Mucosa of descending colon (tissue), 3 donors: ENCODE measurements around the gene DNM3. TPM values are rescaled to one million over a fixed set of nuclear protein-coding genes. Genes with fewer than 3 reads are reported as not detected.

Source experiments
- ATAC-seq: fragments of 200-7000 bp; cut with Tn5 transposase; one replicate; pipeline ENCODE4 v1.9.1; 2020; ENCODE audit warnings: mild to moderate bottlenecking, moderate library complexity
- DNase-seq, 3 donors: peaks; one replicate each; pipeline ENCODE4 v3.0.0-alpha.2; 2020
- H3K36me3 ChIP-seq: fragments of 200-600 bp; one replicate; pipeline ENCODE4 v1.8.0; 2021; ENCODE audit warnings: low read depth, mild to moderate bottlenecking
- H3K4me1 ChIP-seq: fragments of 200-600 bp; one replicate; pipeline ENCODE4 v1.8.0; 2021; ENCODE audit warnings: low read depth, mild to moderate bottlenecking
- H3K4me3 ChIP-seq: fragments of 200-600 bp; one replicate; pipeline ENCODE4 v1.8.0; 2021; ENCODE audit warnings: mild to moderate bottlenecking
- H3K9me3 ChIP-seq: fragments of 200-600 bp; one replicate; pipeline ENCODE4 v1.8.0; 2021; ENCODE audit warnings: mild to moderate bottlenecking
- CTCF ChIP-seq: fragments of 200-600 bp; IDR thresholded peaks from one replicate; pipeline ENCODE4 v1.8.0; 2022; ENCODE audit warnings: antibody characterized with exemption, mild to moderate bottlenecking
- intact Hi-C, 2 donors: fragments of 100-400 bp; cut with DNase I in 1 of 2; cut with micrococcal nuclease in 1 of 2; formaldehyde crosslinking; loops; one replicate each; pipeline versions ENCODE4 v1.11.0 to v1.11.1; 2022; cut with DNase I, micrococcal nuclease
- total RNA-seq, 3 donors: library from RNA; stranded (reverse); fragmentation: NEBNext Ultra II Directional in 2 of 3; extraction: Animal tissue kit (Norgen Biotek cat#: 25700) in 2 of 3; gene quantifications; one replicate each; pipeline versions ENCODE4 v1.2.1 to v1.2.4, GENCODE V29; 2021 to 2023
- donor health status: DM: no; HTN: no; CAD: no; lungs with moderate emphysema.
- donor health status: DM: no; HTN: no; CAD: no.
- donor health status: DM: no; HTN: yes; CAD: no.

DNM3 gene
- total RNA-seq, 3 donors from 2014 or later = 1.4 to 6.4 (median 2.1) TPM

- no peak for DNase-seq
- intact Hi-C loops = no loop called here
- no peak for ATAC-seq
- H3K9me3 ChIP-seq = no peaks in the 10 kb centered on the region
- H3K36me3 ChIP-seq = no peaks in the 10 kb centered on the region
- H3K4me3 ChIP-seq = no peak overlapping the region
- no peaks in the 10 kb centered on the region for H3K4me1 ChIP-seq
- TF ChIP-seq CTCF = no peak
Observed at GRCh38 chr1:171869097-171869496, 27.8 kb downstream of the DNM3 start.

DNA sequence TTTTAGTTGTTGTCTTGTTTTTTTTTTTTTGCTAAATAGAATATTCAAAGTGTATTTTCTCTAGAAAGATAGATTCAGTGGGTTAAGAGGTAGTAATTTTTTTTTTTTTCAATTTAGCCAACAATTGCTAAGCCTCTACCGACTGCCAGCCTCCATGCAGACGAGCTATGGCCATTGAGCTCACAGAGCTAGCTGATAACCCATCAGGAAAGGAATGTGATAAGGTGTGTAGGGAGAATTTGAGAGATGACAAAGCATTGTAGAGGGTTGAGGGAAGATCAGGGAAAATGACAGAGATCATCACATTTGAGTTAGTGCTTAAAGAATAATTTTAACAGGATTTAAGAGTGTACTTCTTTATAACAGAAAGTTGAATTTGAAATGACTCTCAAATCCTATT, 30.6 kb downstream of the DNM3 start:
- no peaks in the 10 kb centered on the region for H3K36me3 ChIP-seq
- ATAC-seq = no peak
- H3K9me3 ChIP-seq = no peaks in the 10 kb centered on the region
- TF ChIP-seq CTCF = no peak
- no peaks in the 10 kb centered on the region for H3K4me1 ChIP-seq
- no peak overlapping the region for H3K4me3 ChIP-seq
- intact Hi-C loops = no loop called here
- no peak for DNase-seq

DNA sequence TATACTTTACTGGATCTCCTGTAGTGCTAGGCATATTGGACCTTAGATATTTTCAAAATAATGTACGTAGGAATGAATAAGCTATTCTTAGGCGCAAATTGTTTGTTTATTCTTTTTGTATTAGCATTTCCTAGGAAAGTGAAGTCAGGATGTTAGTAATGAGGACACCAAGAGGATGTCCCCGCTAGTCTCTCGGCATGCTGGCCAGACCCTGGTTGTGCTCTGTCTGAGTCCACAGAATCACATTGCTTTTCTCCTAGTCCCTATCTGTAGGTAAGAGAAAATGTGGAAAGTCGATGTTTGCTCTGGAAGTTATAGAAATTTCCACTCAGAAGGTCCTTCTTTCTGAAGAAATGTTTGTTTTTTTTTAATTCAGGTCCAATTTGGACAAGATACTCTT, 31.1 kb downstream of the DNM3 start:
- H3K9me3 ChIP-seq = no peaks in the 10 kb centered on the region
- no peaks in the 10 kb centered on the region for H3K36me3 ChIP-seq
- ATAC-seq (no peak), DNase-seq (no peak)
- TF ChIP-seq CTCF = no peak
- no peak overlapping the region for H3K4me3 ChIP-seq
- intact Hi-C loops = no loop called here
- no peaks in the 10 kb centered on the region for H3K4me1 ChIP-seq

DNA sequence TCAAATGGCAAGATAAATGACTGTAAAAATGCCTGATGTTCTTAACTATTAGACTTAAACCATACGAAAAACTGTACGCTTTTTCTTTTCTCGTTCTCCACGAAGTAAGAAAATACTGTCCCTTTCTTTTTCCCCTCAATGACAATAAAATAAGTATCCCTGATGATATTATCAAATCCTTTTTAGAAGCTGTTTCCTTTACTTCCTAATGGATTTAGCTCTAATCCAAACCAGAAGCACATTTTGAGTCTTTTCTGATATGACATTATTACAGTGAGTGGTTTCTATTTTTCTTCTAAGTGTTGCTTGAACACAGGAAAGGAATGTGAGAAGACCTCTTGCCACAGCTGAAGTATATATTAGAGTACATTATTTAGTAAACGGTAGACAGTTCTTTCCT, 32.4 kb downstream of the DNM3 start:
- intact Hi-C loops = no loop called here
- no peaks in the 10 kb centered on the region for H3K9me3 ChIP-seq
- TF ChIP-seq CTCF = no peak

DNA sequence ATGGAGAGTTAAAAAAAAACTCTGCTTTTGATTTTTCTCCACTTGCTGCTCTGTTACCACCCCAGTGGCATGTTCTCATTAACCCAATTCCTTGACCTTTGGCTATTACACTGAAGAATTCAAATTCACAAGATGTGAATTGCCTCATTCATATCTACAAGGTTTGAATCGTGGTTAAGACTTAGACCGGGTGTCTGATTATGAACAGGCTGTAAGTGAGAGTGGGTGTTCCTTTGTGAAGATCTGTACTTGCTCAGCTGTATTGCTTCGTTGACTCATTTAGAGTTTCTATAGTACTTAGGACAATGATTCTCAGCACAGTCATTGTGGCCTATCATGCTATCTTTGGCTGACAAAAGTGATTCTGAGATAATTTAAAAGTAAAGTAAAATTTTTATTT, 36.4 kb downstream of the DNM3 start:
- Histone ChIP-seq H3K36me3 (no peaks in the 10 kb centered on the region), H3K4me1 (peaks cover 9% of the 10 kb centered on the region), H3K4me3 (no peak overlapping the region), H3K9me3 (no peaks in the 10 kb centered on the region)
- TF ChIP-seq CTCF = no peak
- DNase-seq (no peak), ATAC-seq (peak; percentile 21)
- intact Hi-C loops = no loop called here

More for the DNA sequence above, 32.4 kb downstream of the DNM3 start:
- H3K36me3 ChIP-seq = no peaks in the 10 kb centered on the region
- no peaks in the 10 kb centered on the region for H3K4me1 ChIP-seq
- DNase-seq = no peak
- H3K4me3 ChIP-seq = no peak overlapping the region
- ATAC-seq = no peak

DNA sequence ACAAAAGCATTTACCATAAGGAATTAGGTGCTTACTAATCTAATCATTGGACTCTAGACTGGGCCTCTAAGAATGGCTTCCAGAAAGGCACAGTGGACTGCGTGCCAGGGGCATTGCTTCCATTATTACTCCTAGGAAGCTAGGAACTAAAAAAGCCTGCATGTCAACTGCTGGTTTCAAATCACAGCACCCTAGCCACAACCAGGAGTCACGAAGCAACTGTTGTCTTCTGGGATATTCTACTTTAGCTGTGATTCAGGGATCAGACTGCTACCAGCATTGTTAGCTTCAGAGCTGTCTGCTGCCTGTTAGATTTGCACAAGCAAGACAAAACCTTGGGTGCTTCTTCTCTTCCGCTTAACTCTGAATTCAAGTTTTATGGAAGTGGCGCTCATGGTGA, 38.3 kb downstream of the DNM3 start:
- intact Hi-C loops = no loop called here
- H3K36me3 ChIP-seq = no peaks in the 10 kb centered on the region
- DNase-seq (no peak), ATAC-seq (no peak)
- H3K4me1 ChIP-seq = peaks cover 9% of the 10 kb centered on the region
- no peaks in the 10 kb centered on the region for H3K9me3 ChIP-seq
- H3K4me3 ChIP-seq = no peak overlapping the region
- TF ChIP-seq CTCF = no peak
